SIG-M5 (cell line): ENCODE data around the gene WDR64.
A peak's percentile ranks its signal among the peaks of the same experiment; 100 is the strongest.
"Not testable (repeated sequence)": the region's sequence is repeated elsewhere in the genome, so short reads cannot be mapped to it uniquely, and the experiment has no call there.

Experiments
- DNase-seq: peaks from one replicate; lab custom pipeline; 2025; lab: John Stamatoyannopoulos, UW

The WDR64 gene

GRCh38 chr1:241800640-241801039, 148.6 kb downstream of the WDR64 start:
- DNase-seq: no peak

- DNase-seq: no peak
Measured at GRCh38 chr1:241802863-241803262, 150.8 kb downstream of the WDR64 start.

- DNase-seq: not testable (repeated sequence)
Measured at GRCh38 chr1:241804706-241805105, 152.6 kb downstream of the WDR64 start.

GRCh38 chr1:241808265-241808664, 156.2 kb downstream of the WDR64 start:
- no peak for DNase-seq

GRCh38 chr1:241810769-241811405, 158.8 kb downstream of the WDR64 start:
- DNase-seq: peak; percentile 51

- no peak for DNase-seq
Measured at GRCh38 chr1:241813768-241814320, 161.8 kb downstream of the WDR64 start.

DNA sequence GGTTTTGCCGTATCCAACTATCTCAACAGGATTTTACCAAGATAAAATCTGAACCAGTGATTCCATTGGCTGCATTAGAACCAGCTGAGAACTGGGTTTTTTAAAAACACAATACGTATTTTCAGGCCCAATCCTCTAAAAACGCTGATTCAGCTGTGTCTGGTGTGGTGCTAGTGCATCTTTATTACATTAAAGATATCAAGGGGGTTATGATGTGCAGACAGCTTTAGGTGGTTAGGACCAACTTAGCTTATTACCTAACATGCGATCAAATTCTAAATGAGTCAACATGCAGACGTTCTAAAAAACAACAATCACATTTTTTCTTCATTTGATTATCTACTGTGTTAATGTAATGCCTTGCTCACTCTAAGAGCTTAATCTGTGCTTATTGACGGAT, 163.9 kb downstream of the WDR64 start:
- DNase-seq: no peak

GRCh38 chr1:241817331-241817792, 165.3 kb downstream of the WDR64 start:
- no peak for DNase-seq

- DNase-seq: peak; percentile 92
Measured at GRCh38 chr1:241817956-241818612, 166.0 kb downstream of the WDR64 start.

- DNase-seq: no peak
Measured at GRCh38 chr1:241819340-241819866, 167.3 kb downstream of the WDR64 start.

DNA sequence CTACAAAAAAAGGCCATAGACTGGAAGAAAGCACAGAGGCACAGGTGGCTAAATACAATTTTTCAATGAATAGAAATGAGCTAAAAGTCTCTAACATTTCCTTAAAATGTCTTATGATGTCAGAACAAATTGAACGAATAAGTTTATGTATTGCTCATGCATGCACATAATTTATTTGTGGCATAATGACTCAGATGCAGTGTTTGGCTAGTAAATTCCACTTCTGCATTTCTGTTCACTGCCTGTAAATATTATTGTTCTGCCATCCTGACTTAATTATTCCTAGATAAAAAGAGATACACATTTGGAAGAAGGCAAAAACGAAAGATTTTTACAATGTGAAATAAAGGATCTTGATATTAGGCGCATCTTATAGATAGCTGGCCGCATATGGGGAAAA, 169.3 kb downstream of the WDR64 start:
- DNase-seq: no peak

- no peak for DNase-seq
Measured at GRCh38 chr1:241822846-241823245, 170.8 kb downstream of the WDR64 start.

GRCh38 chr1:241823925-241824324, 171.8 kb downstream of the WDR64 start:
- no peak for DNase-seq

GRCh38 chr1:241825581-241825980, 173.5 kb downstream of the WDR64 start:
- DNase-seq: no peak

DNA sequence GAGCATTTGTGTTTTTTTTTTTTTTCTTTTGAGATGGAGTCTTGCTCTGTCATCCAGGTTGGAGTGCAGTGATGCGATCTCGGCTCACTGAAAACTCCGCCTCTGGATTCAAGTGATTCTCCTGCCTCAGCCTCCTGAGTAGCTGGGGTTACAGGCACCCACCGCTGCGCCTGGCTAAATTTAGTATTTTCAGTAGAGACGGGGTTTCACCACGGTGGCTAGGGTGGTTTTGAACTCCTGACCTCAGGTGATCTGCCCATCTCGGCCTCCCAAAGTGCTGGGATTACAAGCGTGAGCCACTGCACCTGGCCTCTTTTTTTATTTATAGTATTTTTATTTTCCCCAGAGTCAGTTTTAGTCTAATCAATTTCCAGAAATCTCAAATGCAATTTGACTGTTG, 174.5 kb downstream of the WDR64 start:
- not testable (repeated sequence) for DNase-seq

DNA sequence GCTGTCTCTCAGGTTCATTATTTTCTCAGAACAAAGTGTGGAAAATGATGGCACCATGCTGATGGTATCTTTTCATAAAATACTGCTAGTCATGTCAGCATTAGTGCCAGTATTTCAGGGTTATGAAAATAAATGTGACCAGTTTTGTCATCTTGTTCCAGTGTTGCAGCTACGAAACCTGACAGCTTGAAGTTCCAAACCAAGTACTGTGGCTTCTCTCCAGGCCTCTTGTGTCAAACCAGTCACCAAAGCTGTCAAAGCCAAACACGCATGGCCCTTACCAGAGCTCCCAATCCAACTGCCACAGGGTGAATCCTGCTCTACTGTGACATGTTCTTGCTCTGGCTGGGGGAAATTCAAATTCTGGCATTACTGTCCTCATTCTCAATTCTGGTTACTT, 175.2 kb downstream of the WDR64 start:
- DNase-seq: no peak

DNA sequence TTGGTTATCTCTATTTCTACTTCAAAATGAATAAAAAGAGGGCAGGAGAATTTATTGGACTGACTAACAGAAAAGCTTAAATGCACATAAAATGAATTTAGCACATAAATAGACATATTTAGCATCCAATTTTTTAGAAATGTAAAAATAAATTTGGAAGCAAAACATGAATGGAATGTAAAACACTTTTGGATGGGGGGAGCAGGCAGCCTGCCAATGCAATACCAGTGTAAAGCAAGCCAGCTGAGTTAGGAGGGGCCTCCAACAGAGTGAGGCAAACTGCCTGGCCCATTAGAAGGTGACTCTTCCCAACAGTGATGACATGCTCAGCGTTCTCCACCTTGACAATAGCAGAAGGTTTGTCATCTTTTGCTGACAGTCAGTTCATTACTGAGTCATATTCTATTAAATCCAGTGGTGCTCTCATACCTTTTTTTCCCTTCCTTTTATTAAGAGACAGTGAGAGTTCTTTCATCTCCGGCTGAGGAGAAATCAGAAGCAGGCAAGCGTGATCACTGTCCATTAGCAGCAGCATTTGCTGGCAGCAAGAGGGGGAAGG, 176.5 kb downstream of the WDR64 start:
- DNase-seq: no peak

GRCh38 chr1:241829468-241829867, 177.4 kb downstream of the WDR64 start:
- DNase-seq: no peak

GRCh38 chr1:241834733-241835377, 182.8 kb downstream of the WDR64 start:
- DNase-seq: no peak

DNA sequence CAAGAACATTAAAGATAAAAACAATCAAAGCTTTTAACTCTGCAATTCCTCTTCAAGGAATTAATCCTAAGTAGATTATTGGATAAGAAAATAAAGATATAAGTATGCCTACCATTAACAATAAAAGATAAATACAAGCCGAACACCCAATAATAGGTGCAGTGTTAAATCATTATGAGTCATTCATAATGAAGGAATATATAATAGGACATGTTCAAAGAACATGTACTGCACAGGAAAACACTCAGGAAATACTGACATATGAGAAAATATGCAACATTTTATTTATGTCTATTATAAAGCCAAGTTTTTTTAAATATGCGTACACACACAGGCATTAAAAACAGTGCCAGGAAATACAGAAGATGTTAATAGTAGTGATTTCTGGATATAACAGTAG, 184.9 kb downstream of the WDR64 start:
- no peak for DNase-seq

- no peak for DNase-seq
Measured at GRCh38 chr1:241837416-241837815, 185.3 kb downstream of the WDR64 start.

GRCh38 chr1:241837901-241838300, 185.8 kb downstream of the WDR64 start:
- DNase-seq: no peak
